NCI-H774 (cell line): ENCODE data around the gene DCBLD1.
A peak's percentile ranks its signal among the peaks of the same experiment; 100 is the strongest.

Experiments
- DNase-seq: peaks from one replicate; lab custom pipeline; 2025; lab: John Stamatoyannopoulos, UW

Gene DCBLD1

DNA sequence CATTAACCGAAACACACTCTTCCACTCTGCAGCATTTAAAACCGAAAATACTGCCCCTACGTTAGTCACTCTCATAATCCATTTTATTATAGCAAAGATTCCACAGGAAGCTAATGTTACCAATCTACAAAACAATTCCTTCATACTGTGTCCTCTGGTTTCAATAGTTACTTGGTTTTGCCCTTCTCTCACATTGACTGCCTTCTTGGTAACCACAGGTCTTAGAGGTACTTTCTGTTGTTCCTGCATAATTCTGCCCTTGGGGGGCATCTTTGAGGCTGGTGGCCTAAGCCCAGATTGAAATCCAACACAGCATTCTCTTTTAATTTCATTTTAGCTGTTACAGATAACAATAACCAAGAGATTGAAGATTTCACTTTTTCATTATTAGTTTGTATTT lies 9.8 kb upstream of the DCBLD1 start:
- DNase-seq: no peak

DNA sequence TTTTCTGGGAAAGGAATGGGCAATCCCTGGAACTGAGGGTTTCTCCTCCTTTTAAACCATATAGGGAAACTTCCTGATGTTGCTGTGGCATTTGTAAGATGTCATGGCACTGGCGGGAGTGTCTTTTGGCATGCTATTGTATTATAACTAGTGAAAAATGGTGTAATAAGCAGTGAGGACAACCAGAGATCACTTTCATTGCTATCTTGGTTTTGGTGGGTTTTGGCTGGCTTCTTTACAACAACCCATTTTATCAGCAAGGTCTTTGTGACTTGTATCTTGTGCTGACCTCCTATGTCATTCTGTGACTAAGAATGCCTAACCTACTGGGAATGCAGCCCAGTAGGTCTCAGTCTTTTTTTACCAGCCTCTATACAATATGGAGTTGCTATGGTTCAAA lies 9.1 kb upstream of the DCBLD1 start:
- no peak for DNase-seq

DNA sequence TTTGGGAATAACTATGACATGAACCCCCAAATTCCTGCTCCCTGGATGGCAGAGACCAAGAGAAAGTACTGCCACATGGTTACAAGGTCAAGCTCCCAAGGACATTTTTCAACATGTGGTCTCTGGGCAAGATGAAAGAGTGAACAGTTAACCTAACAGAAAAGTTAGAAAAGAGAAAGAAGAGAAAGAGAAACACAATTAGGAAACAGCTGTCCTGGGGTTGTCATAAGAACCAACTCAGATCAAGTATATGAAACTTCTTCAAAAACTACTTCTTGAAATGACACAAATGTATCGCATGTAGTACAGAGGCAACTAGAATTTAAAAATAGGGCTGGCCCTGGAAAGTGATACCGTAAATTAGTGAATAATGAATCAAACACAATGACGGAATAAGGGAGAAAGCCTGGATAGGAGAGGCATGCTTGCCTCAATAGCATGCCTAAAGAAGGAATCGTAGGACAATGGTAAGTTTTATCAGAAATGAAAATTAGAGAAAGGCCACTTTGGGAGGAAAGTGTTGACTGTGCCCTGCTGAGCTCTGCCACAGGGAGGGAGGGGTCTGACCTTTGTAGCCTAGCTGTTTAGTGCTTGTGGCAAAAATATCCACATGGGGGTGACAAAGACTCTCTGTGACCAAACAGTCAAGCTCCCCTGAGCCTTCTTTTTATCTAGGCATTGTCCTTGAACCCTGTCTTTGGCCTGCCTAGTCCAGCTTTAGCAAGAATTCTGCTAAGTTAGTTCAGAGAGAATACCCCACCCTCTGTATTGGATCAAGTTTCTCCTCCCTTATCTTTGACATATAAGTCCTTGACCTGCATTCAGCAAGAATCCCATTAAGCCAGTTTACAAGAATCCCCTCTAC lies 4.3 kb upstream of the DCBLD1 start:
- no peak for DNase-seq

DNA sequence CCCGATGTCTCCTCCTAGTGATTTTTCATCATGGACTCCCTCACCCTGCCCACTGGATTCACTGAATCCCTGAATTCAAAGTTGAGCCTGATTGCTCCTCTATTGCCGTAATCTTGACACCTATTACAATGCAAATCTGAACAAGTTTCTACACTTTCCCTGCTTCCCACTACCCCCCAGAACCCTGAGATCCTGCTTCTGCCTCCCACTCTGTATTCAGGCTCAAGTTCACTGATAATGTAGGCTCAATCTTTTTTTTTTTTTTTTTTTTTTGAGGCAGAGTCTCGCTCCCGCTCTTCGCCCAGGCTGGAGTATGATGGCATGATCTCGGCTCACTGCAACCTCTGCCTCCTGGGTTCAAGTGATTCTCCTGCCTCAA lies 3.6 kb upstream of the DCBLD1 start:
- DNase-seq: no peak

DNA sequence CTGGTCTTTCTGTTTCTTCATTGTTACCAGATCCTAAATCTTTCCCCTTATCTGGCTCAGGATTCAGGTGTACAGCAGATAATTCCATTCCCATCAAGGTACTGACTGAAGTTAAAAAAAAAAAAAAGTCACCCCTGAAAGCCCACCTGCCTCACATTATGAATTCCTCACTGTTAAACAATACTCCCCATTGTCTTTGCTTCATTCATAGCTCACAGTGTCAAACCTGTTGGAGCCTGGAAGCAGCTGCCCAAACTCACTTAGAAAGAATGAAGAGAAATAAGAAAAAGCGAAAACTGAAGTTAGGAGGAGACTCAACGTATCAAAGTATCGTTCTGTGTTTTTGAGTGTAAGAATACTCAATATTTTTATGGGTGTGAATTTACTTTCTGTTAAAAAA lies 1.8 kb upstream of the DCBLD1 start:
- no peak for DNase-seq

DNA sequence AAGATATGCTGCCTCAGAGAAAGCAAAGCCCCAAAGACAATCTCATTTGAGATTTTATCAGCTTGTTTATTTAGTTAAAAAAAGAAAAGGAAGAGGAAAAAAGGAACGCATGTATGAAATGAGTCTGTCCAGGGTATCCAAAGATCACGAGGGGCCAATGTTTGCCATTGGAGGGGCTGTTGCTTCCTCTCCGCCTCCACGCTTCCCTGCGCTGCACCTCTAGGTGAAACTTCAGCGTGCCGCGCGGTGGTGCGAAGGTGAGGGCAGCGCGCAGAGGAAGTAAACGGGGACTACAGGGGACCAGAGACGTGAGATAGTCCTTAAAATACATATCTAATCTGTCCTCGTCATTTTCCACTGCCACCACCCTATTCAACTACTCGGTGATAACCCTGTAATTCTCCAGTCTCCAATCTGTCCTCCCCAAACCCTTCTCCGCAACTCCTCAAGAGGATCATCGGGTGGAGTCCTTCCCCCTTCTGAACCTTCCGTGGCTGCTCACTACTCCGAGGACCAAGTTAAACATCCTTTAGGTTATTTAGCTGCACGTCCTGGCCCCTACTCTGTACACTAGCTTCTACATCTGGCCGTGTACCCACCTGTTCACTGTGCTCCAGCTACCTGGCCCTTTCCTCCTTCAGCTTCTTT lies 1.1 kb upstream of the DCBLD1 start:
- no peak for DNase-seq

DNA sequence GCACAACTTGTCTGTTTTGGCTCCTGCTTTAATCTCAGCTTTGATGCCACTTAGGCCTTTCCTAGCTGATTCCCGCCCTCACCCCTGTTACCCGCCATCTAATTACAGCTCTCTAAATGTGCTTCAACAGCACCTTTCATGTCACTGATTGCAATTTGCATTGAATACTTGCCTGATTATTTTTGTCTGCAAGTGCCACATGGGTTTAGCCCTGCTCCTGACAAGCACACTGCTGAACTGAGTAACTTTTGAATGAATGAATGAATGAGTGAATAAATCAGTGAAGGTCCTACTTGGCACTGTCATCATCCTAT lies 591 bp upstream of the DCBLD1 start:
- DNase-seq: no peak

DNA sequence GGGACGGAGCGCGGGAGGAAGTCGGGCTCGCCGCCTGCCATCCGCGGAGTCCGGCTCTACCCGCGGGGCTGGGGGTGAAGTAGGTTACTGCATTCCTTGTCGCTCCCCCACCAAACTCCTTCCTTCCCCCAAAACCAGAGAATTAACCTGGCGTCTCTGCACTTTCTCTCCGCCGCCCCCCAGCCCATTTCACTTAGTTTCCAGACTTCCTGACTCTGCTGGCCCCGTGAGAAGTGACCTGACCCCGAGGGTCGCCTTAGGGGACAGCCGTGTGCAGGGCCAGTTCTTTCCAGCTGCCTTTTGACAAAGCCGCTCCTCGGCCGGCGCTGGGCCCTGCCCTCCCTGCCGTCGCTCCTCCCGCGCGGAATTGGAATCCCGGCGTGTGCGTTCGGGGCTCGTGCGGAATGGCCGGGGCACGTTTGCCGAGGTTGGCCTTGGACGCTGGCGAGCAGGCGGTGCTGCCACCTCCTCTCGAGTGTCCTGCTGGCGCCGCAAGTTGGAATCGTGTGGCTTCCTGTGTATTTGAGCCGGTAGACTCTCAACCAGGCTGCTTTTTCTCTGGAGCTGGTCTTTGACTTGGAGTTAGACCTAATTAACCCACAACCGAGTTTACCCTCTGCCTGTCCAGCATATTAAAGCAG lies 650 bp downstream of the DCBLD1 start:
- peak; percentile 68 for DNase-seq

DNA sequence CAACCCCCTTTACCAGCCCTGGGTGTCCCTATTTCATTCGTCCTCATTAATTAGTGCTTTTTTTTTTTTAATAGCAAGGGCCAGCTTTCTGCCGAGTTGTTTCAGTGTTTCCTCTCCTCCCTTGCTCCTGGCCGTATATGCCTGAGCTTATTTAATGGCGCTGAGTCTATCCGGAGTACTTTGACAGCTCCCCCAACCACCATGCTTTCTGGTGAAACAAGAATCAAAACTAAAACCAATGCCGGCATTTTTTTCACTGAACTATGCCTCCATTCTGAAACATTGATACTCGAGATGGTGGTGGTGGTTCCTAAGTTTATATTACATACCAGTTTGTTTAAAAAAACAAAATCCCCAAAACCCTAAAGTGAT lies 1.2 kb downstream of the DCBLD1 start:
- peak; percentile 47 for DNase-seq

DNA sequence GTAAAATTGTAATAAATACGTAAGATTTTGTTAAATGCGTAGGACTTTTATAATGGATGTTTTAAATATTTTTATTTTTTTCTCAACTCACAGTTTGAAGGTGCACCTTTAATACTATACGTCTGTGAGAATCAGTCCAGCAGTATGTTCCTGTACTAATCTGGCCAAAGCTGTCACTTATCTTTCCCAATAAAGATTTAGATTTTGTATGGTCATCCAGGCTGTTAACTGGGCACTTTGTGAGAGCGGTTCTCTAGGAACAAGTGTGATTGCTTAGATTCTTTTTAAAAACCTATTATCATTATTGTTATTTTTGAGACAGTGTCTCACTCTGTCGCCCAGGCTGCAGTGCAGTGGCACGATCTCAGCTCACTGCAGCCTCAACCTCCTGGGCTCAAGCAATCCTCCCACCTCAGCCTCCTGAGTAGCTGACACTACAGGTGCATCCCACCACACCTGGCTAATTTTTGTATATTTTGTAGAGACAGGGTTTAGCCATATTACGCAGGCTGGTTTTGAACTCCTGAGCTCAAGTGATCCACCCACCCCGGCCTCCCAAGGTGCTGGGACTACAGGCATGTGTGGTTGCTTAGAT lies 1.7 kb downstream of the DCBLD1 start:
- no peak for DNase-seq

DNA sequence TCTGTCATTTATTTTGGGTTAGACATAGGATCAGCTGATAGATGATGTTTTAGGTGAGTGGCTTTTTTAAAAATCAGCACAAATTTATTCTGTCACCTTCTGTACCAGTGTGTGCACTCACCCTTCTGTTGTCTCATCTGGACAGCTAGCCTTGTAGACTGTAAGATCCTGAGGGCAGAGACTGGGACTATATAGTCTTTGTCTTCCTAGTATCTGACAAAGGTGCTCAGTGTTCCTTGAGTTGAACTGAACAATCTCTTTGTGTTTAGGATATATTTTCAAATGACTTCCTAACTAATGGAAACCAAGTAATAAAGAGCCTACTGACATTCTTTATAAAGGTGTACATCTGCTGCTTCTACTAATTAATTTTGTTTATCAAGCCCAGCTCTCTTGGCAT lies 3.0 kb downstream of the DCBLD1 start:
- DNase-seq: no peak

DNA sequence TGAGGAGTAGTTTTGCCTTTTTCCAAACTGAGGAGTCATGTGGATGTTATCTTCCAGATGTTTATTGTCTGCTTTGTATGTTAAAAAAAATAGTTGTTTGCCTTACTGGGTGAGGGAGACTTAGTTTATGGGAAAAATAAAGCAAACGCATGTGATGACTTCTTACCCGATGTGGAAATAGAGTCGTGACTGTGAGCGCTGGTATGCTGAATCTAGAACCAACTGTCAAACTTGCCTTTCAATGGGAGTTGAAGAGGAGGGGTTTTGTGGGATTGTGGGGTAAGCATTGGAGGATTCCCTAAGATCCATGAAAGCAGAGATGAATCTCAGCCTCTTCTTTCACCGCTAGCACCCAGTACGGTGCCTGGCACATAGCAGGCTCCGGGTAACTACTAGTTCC lies 5.3 kb downstream of the DCBLD1 start:
- DNase-seq: no peak

DNA sequence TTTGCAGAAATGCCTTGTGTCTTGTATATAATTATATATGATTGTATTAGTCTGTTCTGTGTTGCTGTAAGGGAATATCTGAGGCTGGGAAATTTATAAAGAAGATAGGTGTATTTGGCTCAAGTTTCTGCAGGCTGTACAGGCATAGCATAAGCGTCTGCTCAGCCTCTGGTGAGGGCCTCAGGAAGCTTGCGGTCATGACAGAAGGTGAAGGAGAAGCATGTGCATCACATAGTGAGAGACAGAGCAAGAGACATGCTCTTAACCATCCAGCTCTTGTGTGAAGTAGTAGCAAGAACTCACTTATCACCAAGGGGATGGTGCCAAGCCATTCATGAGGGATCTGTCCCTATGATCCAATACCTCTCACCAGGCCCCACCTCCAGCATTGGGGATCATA lies 6.5 kb downstream of the DCBLD1 start:
- no peak for DNase-seq

DNA sequence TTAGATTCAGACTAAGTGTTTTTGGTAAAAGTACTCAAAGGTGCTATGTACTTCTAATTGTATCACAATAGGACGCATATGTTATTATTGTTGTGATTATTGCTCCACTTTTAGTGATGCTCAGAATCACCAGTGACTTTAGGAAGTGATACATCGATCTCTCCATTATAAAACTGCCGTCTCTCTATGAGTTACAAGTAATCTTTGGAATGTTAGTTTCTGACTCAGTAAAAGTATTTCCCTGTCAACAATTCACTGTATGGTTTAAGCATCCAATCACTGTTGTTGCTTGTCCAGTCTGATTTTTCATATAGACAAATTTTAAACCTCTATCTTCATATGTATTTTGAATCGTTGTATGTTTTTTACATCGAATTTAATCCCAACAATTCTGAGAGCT lies 9.4 kb downstream of the DCBLD1 start:
- DNase-seq: no peak

DNA sequence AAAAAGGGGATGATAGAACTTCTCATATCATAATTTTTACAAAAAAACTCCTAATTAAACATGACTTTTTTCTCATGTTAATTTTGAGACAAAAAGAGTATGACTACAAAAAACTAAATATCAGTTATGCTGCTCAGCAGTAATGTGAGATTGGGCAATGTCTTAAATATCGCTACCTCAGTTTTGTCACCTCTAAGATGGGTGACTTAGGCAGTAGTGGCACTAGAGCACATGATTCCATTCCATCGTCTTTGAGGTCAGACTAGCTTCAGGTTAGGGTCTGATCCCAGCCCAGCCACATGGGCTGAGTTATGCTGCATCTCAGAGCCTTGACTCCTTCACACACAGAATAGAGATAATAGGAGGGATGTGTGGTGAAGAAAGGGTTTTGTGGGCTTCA lies 11.0 kb downstream of the DCBLD1 start:
- no peak for DNase-seq

DNA sequence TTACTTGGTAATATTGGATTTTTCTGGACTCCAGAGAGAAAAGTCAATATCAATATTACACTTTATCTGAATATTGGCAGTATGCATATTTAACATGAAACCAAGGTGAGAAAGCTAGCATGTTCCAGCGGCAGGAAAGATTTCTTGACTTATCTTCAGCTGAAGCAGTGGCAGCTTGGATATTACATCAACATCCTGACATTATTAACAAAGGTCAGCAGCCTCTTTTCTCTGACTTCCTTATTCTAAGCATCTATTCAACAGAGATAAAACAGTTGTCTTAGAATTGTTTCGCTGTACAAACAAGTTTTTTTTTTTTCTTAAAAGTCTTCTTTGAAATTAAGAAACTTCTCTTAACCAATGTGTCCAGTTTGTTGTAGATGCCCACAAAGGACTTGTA lies 11.8 kb downstream of the DCBLD1 start:
- no peak for DNase-seq

DNA sequence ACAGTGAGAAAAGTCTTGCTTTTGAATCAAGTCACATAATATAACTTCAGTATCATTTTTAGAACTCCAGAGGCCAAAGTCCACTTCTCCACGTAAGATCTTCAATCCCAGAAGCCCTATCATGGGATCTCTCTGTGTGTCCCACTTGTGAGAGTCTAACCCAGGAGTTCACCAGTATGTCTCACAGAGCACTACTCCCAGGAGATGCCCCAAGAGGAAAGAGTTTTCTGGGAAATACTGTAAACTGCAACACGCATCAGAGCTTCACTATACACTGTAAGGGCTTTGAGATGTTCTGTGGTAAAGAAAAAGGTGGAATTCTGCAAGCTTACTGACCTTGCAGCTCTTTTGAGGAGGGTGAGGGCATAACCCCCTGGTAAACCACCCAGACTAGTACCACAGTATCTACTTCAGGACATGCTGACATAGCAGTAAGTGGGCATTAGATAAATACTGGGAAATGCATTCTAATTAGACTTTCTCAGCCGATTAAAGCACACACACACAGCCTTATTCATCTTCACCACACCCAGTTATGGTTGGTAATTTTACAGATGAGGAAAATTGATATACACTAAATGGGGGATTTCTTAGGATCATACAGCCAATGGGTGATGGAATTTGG lies 12.3 kb downstream of the DCBLD1 start:
- no peak for DNase-seq

DNA sequence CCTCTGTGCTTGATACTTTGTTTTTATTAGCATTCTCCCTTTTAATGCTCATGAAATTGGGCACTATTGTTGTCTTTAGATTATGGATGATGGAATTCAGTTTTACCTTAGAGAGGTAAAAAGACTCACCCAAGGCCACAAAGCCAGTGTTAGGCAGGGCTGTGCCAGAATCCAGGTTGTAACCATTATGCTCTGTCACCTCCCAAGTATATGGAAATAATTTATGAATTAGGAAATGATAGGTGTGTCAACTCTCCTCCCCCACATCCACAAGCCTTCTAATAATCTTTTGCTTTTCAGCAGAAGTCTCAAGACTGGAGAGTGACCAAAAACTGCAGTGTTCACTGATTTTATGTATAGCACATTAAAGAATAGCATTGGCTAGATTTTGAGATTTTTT lies 13.0 kb downstream of the DCBLD1 start:
- no peak for DNase-seq

DNA sequence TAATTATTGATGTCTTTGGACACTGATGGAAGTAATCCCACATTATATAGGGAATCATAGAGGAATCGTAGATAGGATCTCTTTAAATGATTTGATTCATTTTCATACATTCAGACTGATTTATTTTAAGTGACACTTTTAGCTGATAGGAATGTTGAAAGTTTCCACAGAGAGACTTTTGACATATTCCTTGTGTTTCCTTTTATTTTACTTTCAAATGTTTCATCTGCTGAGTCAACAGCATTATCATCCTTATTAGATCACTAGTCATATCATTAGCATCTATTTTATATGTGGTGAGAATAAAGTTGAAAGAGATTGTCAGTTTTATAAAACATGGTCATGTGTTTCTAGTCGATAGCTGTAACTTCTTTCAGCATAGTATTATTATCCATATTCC lies 13.4 kb downstream of the DCBLD1 start:
- DNase-seq: no peak

DNA sequence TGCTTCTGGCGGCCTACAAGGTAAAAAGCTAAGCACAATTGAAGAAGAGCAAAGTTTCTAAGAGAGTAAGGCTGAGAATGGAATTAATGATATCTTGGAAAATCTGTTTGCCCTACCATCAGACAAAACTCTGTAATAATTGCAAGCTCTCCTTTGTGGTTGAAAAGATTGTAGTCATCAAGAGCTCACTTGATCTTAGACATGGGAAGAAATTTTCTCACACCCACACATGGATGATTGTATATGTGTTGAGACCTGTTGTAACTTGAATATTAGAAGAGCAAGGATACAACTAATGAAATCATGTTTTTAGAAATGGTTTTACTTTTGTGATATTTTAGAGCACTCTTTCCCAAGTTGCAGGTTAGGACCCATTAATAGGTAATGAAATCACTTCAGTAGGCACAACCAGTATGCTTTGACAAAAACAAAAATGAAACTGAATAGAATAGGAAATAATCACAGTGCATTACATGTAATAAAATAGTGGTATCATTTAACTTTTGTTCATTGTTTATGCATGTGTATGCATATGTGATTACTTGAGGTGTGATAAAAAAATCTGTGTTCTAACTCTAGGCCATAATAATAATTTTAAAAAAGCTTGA lies 14.0 kb downstream of the DCBLD1 start:
- DNase-seq: no peak

DNA sequence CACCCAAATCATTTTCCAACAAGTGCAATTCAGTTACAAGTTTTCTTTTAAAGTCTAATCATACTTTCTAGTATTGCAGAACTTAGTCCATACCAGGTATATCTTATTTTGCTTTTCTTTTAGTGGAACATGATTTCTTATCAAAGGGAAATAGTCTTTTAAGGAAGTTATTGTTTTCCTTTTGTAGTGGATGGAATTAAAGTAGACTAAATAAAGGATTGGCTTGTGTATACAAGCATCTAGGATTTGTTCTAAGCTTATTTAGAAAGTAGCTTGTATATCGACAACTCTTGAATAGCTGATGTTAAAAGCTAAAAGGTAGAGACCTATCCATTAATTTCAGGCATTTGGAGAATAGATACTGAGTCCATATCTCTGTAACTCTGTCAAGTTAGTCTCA lies 14.8 kb downstream of the DCBLD1 start:
- no peak for DNase-seq

DNA sequence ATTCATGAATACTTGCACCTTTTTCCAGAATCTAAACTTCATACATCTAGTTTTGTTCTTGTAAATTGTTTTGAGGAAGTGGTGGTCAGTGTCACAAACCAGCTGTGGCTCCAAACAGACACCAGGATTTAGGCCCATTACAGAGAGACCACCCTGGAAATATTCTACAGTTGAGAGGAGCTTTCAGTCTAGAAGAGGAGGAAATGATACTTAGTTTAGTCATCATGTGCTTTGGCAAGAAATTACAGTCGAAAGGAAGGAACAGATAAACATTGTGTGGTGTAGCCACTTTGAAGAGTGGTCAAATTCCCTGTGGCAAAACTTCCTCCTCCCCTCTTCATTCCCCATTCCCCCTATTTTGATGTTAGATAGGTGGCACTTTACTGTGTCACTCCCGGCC lies 15.7 kb downstream of the DCBLD1 start:
- DNase-seq: no peak
